BLaER1 treated with 17β-estradiol and CSF1 and Interleukin-3, amounts not matched to agents 10 nM and 100 nM (cell line): Measurements from ENCODE around the gene IL15RA.

Experiments used
- H3K27ac ChIP-seq, 11 experiments: shearing (Covaris generic); formaldehyde crosslinking; 2 replicates each; pipeline ENCODE4 v1.8.1; 2022
- H3K27me3 ChIP-seq, 11 experiments: shearing (Covaris generic); formaldehyde crosslinking; 2 replicates each; pipeline ENCODE4 v1.8.1; 2022
- H3K36me3 ChIP-seq, 11 experiments: shearing (Covaris generic); formaldehyde crosslinking; 2 replicates each; pipeline ENCODE4 v1.8.1; 2022
- H3K4me1 ChIP-seq, 10 experiments: shearing (Covaris generic); formaldehyde crosslinking; 2 replicates each; pipeline ENCODE4 v1.8.1; 2022
- H3K4me2 ChIP-seq, 11 experiments: shearing (Covaris generic); formaldehyde crosslinking; 2 replicates each; pipeline ENCODE4 v1.8.1; 2022
- H3K4me3 ChIP-seq, 10 experiments: shearing (Covaris generic); formaldehyde crosslinking; 2 replicates each; pipeline ENCODE4 v1.8.1; 2022
- H3K9ac ChIP-seq, 11 experiments: shearing (Covaris generic); formaldehyde crosslinking; 2 replicates each; pipeline ENCODE4 v1.8.1; 2022
- H3K9me3 ChIP-seq, 11 experiments: shearing (Covaris generic); formaldehyde crosslinking; replicated peaks in 1 of 11; 2 replicates each; pipeline ENCODE4 v1.8.1; 2022
- H4K20me1 ChIP-seq, 11 experiments: shearing (Covaris generic); formaldehyde crosslinking; 2 replicates each; pipeline ENCODE4 v1.8.1; 2022
- Cebpa-rat ChIP-seq, 11 experiments: shearing (Covaris generic); IDR thresholded peaks; 2 replicates each; pipeline ENCODE4 v1.8.1; 2022

IL15RA gene

DNA sequence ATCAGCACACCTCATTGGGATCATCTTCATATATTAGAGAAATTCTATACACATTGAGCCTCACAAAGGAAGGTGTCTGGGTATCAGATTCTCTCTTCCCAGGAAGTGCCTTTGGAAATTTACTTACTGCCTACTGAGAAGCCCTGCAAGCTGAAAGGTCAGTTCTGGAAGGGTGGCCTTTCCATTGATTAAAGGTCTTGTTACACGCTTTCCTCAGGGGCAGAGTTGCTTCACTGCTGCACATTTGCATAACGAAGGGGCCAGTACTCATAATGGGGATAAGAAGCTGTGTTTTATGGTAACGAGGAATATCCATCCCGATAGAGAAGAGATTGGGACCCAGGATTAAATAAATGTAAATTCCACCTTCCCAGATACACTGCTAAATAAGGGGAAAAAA, 19.4 kb upstream of the IL15RA start:
- no peak overlapping the region for H3K27ac ChIP-seq
- no peak for TF ChIP-seq Cebpa-rat (IDR thresholded peaks at IDR 0.05)
- no peaks in the 10 kb centered on the region for H4K20me1 ChIP-seq
- H3K4me2 ChIP-seq, result no peak overlapping the region
- no peak overlapping the region for H3K4me3 ChIP-seq
- no peak overlapping the region for H3K9ac ChIP-seq
- H3K9me3 ChIP-seq, result peaks cover 7 to 23% (median 10%) of the 10 kb centered on the region in 11 experiments
- H3K36me3 ChIP-seq, result 0 out of 22 replicates have a peak, but pooled peaks cover 0 to under 1% (median 0%) of the 10 kb centered on the region in 11 experiments
- no peaks in the 10 kb centered on the region for H3K27me3 ChIP-seq
- peaks cover 0 to 5% (median 0%) of the 10 kb centered on the region in 10 experiments; a peak in 2 of 20 replicates for H3K4me1 ChIP-seq

DNA sequence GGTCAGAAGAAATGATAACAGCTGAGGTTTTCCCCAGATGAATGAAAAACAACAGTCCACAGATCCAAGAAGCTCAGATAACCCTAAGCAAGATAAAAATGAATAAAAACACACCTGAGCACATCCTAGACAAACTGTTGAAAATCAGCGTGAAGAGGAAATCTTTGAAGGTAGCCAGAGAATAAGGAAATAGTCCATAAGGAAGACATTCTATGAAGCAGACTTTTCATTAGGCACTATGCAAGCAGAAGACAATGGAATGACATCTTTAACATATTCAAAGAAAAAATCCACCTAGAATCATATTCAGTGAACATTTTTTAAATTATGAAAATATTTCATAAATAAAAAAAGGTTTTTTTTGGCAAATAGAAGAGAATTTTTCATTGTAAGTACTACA, 15.1 kb upstream of the IL15RA start:
- no peaks in the 10 kb centered on the region for H3K27me3 ChIP-seq

DNA sequence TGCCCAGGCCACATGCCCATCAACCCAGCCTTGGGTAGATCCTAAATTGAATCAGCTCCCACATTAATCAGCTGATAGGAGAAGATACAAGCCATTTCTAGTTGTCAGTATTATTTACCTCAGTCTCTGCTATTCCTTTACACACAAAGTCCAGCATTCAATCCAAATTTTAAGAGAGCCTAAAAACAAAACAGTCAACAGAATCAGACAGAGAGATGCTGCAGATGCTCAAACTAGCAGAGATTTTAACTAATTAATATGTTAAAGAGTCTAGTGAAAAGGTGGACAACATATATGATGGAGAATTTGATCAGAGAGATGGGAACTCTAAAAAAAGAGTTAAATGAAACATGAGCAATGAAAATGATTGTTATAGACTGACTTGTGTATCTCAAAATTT, 14.4 kb upstream of the IL15RA start:
- Histone ChIP-seq H4K20me1 (no peaks in the 10 kb centered on the region), H3K4me1 (peaks cover 0 to 7% (median 0%) of the 10 kb centered on the region in 10 experiments; a peak in 3 of 20 replicates), H3K36me3 (0 out of 22 replicates have a peak, but pooled peaks cover 0 to 3% (median 0%) of the 10 kb centered on the region in 11 experiments), H3K27me3 (no peaks in the 10 kb centered on the region), H3K4me3 (no peak overlapping the region), H3K9me3 (peaks cover 13 to 29% (median 18%) of the 10 kb centered on the region in 11 experiments), H3K4me2 (no peak overlapping the region), H3K9ac (no peak overlapping the region), H3K27ac (no peak overlapping the region)
- TF ChIP-seq Cebpa-rat (IDR thresholded peaks at IDR 0.05), result no peak

More for the DNA sequence above, 15.1 kb upstream of the IL15RA start:
- no peak overlapping the region for H3K27ac ChIP-seq
- no peaks in the 10 kb centered on the region for H4K20me1 ChIP-seq
- 0 out of 22 replicates have a peak, but pooled peaks cover 0 to 3% (median 0%) of the 10 kb centered on the region in 11 experiments for H3K36me3 ChIP-seq
- peaks cover 0 to 7% (median 0%) of the 10 kb centered on the region in 10 experiments; a peak in 3 of 20 replicates for H3K4me1 ChIP-seq
- TF ChIP-seq Cebpa-rat (IDR thresholded peaks at IDR 0.05), result no peak
- H3K4me3 ChIP-seq, result no peak overlapping the region
- H3K9ac ChIP-seq, result no peak overlapping the region
- no peak overlapping the region for H3K4me2 ChIP-seq
- peaks cover 13 to 29% (median 18%) of the 10 kb centered on the region in 11 experiments for H3K9me3 ChIP-seq

DNA sequence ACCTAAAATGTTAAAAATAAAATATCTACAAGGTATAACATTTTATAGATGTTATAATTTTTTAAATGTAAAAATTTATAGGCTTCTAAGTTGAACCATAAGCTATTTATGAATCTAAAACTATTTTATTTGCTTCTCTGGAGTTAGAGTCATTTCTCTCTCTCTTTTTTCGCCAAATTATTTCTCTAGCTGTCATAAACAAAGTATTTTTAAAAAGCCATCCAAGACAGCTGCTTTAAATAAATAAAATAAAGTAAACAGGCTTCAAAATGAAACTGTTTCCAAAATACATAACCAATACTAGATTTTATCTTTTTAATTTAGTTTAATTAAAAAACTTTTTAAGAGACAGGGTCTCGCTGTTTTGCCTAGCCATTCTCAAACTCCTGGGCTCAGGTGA, 12.4 kb upstream of the IL15RA start:
- H4K20me1 ChIP-seq, result no peaks in the 10 kb centered on the region
- 0 out of 22 replicates have a peak, but pooled peaks cover 0 to 3% (median 0%) of the 10 kb centered on the region in 11 experiments for H3K36me3 ChIP-seq
- H3K4me2 ChIP-seq, result no peak overlapping the region
- no peak for TF ChIP-seq Cebpa-rat (IDR thresholded peaks at IDR 0.05)
- H3K9me3 ChIP-seq, result peaks cover 13 to 29% (median 18%) of the 10 kb centered on the region in 11 experiments
- H3K27me3 ChIP-seq, result no peaks in the 10 kb centered on the region
- H3K27ac ChIP-seq, result no peak overlapping the region
- H3K9ac ChIP-seq, result no peak overlapping the region
- peaks cover 0 to 15% (median 7%) of the 10 kb centered on the region in 10 experiments; a peak in 8 of 20 replicates for H3K4me1 ChIP-seq
- no peak overlapping the region for H3K4me3 ChIP-seq

DNA sequence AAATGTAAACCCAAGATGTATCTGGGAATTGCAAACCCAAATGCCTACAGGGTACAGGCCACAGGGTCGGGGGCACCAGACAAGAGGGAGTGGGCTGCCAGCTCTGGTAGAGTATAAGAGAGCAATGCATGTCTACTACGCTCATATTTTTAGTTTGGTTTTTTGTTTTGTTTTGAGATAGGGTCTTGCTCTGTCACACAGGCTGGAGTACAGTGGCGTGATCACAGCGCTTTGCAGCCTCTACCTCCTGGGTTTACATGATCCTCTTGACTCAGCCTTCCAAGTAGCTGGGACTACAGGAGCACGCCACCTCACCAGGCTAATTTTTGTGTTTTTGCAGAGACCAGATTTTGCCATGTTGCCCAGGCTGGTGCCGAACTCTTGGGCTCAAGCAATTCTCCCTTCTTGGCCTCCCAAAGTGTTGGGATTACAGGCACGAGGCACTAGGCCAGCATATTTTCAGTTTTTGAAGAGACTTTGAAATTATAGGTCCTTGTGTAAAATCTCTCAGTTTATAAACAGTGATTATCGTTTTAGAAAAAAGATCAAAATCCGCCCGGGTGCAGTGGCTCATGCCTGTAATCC, 11.1 kb upstream of the IL15RA start:
- H3K4me2 ChIP-seq, result peak overlapping the region in 2 of 11 experiments; percentile 33; a peak in 2 of 22 replicates
- 0 out of 22 replicates have a peak, but pooled peaks cover 0 to 3% (median 0%) of the 10 kb centered on the region in 11 experiments for H3K36me3 ChIP-seq
- no peak for TF ChIP-seq Cebpa-rat (IDR thresholded peaks at IDR 0.05)
- H3K9ac ChIP-seq, result no peak overlapping the region
- H3K9me3 ChIP-seq, result peaks cover 13 to 23% (median 17%) of the 10 kb centered on the region in 11 experiments
- no peaks in the 10 kb centered on the region for H3K27me3 ChIP-seq
- H3K4me3 ChIP-seq, result no peak overlapping the region
- H3K4me1 ChIP-seq, result peaks cover 0 to 15% (median 7%) of the 10 kb centered on the region in 10 experiments; a peak in 8 of 20 replicates
- H3K27ac ChIP-seq, result no peak overlapping the region
- no peaks in the 10 kb centered on the region for H4K20me1 ChIP-seq

DNA sequence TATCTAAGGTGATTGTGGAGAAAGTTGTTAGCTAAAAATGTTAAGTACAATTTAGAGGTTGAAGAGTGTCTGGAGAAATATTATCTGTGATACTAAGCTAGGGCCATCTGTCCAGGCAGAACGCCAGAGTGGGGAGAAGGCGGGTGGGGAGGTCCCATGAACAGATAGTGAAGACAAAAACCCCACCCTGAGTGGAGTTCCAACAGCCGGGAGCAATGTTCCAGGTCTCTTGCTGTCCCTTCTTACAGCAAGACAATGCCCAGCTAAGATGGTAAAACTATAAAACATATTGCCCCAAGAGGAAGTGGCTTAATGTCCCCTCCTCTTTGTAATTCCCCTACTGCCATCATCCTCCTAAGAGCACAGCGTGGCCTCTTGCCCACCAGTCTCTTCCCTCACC, 10.4 kb upstream of the IL15RA start:
- H4K20me1 ChIP-seq, result no peaks in the 10 kb centered on the region
- H3K36me3 ChIP-seq, result 0 out of 22 replicates have a peak, but pooled peaks cover 0 to 3% (median 0%) of the 10 kb centered on the region in 11 experiments
- H3K9ac ChIP-seq, result no peak overlapping the region
- H3K4me3 ChIP-seq, result no peak overlapping the region
- H3K4me1 ChIP-seq, result peaks cover 0 to 15% (median 7%) of the 10 kb centered on the region in 10 experiments; a peak in 8 of 20 replicates
- H3K4me2 ChIP-seq, result peak overlapping the region in 2 of 11 experiments; percentile 33; a peak in 3 of 22 replicates
- no peak for TF ChIP-seq Cebpa-rat (IDR thresholded peaks at IDR 0.05)
- peaks cover 13 to 23% (median 16%) of the 10 kb centered on the region in 11 experiments for H3K9me3 ChIP-seq
- no peaks in the 10 kb centered on the region for H3K27me3 ChIP-seq
- no peak overlapping the region for H3K27ac ChIP-seq

DNA sequence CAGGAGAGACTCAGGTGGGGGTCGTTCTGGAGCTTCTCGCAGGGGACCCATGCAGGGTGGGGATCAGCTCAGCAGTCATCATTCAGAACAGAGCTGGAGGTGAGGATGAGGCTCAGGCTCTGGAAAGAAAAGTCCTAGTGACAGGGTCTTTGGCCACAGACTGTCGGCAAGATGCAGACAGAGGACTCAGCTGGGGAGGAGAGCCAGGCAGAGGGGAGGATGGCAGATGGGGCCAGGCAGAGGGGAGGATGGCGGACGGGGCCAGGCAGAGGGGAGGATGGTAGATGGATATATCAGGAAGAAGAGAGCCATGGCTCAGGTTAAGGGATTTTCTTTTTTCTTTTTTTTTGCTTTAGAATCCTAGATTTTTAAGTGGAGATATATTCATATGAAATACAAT, 7.7 kb upstream of the IL15RA start:
- Histone ChIP-seq H3K27ac (no peak overlapping the region), H3K36me3 (no peaks in the 10 kb centered on the region), H3K9ac (no peak overlapping the region), H3K27me3 (no peaks in the 10 kb centered on the region), H3K9me3 (no peaks in the 10 kb centered on the region), H4K20me1 (no peaks in the 10 kb centered on the region), H3K4me2 (no peak overlapping the region), H3K4me1 (peaks cover 0 to 15% (median 7%) of the 10 kb centered on the region in 10 experiments; a peak in 8 of 20 replicates), H3K4me3 (no peak overlapping the region)
- no peak for TF ChIP-seq Cebpa-rat (IDR thresholded peaks at IDR 0.05)

DNA sequence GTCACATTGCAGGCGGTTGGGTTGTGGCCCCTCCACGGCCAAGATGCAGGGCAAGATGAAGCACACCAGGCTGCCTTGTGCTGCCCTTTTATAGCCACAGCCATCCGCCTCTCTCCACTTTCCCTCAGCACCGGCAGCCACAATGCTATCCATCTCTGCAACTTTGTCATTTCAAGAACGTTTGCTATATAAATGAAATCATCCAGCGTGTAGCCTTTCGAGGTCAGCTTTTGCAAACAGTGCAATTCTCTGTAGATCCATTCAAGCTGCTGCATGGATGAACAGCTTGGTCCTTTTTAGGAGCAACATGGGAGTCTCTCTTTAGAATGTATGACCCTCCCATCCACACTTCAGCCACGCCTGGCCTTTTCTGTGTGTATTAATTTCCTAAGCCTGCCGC, 6.4 kb upstream of the IL15RA start:
- H3K4me1 ChIP-seq, result peaks cover 0 to 15% (median 7%) of the 10 kb centered on the region in 10 experiments; a peak in 8 of 20 replicates
- no peak overlapping the region for H3K27ac ChIP-seq
- no peak for TF ChIP-seq Cebpa-rat (IDR thresholded peaks at IDR 0.05)
- H3K36me3 ChIP-seq, result no peaks in the 10 kb centered on the region
- H3K4me3 ChIP-seq, result no peak overlapping the region
- no peak overlapping the region for H3K9ac ChIP-seq
- H3K9me3 ChIP-seq, result no peaks in the 10 kb centered on the region
- no peaks in the 10 kb centered on the region for H4K20me1 ChIP-seq
- no peak overlapping the region for H3K4me2 ChIP-seq
- peaks cover 0 to 3% (median under 1%) of the 10 kb centered on the region in 11 experiments; a peak in 14 of 22 replicates for H3K27me3 ChIP-seq

DNA sequence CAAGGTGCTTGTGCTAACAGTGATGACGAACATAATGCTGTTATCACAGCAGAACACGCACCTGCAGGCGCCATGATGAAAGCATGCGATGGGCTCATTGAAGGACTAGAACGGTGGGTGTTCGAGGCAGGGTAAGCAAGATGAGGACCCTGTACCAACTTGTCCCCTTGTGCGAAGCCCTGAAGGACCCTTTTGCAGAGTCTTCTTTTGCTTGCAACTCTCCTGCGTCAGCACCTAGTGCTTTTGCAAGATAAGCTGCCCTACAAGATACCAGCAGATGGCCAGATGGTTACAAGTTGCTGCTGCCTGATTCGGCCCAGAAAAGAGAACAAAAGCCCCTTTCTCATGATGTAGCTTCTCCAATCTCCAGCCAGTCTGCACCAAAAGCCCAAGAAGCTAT, 4.2 kb upstream of the IL15RA start:
- H3K4me2 ChIP-seq, result no peak overlapping the region
- no peak overlapping the region for H3K9ac ChIP-seq
- no peak for TF ChIP-seq Cebpa-rat (IDR thresholded peaks at IDR 0.05)
- no peaks in the 10 kb centered on the region for H3K9me3 ChIP-seq
- peaks cover 5 to 17% (median 9%) of the 10 kb centered on the region in 10 experiments; a peak in 14 of 20 replicates for H3K4me1 ChIP-seq
- H3K36me3 ChIP-seq, result no peaks in the 10 kb centered on the region
- no peak overlapping the region for H3K4me3 ChIP-seq
- H4K20me1 ChIP-seq, result no peaks in the 10 kb centered on the region
- peaks cover 0 to 18% (median 12%) of the 10 kb centered on the region in 11 experiments; a peak in 21 of 22 replicates for H3K27me3 ChIP-seq
- no peak overlapping the region for H3K27ac ChIP-seq
